COR-L47 (cell line): ENCODE measurements around the gene CNNM3.
"Not testable (repeated sequence)": the region's sequence is repeated elsewhere in the genome, so short reads cannot be mapped to it uniquely, and the experiment has no call there.

Experiments used
- DNase-seq: peaks from one replicate; lab custom pipeline; 2025; lab: John Stamatoyannopoulos, UW

The CNNM3 gene

DNA sequence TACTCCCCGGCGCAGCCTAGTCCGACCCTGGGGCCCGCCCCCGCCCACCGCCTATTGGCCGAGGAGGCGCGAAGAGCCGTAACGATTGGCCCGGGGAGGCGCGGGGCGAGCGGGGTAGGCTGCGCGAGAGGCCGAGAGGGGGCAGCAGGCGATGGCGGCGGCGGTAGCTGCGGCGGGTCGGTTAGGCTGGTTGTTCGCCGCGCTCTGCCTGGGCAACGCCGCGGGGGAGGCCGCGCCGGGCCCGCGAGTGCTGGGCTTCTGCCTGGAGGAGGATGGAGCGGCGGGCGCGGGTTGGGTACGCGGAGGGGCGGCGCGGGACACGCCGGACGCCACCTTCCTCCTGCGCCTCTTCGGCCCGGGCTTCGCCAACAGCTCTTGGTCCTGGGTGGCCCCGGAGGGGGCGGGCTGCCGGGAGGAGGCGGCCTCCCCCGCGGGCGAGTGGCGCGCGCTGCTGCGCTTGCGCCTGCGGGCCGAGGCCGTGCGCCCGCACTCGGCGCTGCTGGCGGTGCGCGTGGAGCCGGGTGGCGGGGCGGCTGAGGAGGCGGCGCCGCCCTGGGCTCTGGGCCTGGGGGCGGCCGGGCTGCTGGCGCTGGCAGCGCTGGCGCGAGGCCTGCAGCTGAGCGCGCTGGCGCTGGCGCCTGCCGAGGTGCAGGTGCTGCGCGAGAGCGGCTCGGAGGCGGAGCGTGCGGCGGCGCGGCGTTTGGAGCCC lies at the start of gene CNNM3:
TSS of gene CNNM3 (plus strand) at position 142 of the 709 bp plus-strand sequence. CDS start at position 152, 10 bp downstream.
- DNase-seq: peak; percentile 94

DNA sequence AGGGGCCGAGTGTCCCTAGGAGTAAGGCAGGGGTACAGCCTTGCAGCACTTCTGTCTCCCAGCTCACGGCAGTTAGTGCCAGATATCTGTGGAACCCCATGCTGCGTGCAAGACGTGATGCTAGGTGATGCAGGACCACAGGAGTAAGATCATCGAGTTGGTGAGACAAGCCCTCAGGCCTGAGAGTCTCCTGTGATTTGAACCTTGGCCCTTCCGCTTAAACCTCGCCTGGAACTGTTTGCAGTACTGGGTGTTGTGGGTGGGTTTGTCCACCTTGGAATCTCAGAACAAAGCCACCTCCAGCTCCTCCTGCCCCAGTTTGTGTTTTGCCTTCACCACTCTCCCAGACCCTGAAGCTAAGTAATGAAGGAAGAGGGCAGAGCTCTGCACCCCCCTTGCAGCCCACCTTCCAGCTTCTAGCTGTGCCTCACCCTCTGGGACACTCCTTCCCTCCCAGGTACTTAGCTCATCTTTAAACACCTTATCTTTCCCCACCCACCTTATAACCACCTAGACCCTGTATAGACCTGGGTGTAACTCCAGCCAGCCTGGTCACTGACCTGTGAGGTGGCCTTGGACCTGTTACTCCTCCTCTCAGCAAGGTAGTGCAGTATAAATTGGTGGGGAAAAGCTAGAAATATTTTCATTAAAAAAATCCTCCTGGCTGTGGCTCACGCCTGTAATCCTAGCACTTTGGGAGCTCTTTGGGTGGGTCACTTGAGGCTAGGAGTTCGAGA lies 48.8 kb upstream of the CNNM3 start:
- DNase-seq: no peak

DNA sequence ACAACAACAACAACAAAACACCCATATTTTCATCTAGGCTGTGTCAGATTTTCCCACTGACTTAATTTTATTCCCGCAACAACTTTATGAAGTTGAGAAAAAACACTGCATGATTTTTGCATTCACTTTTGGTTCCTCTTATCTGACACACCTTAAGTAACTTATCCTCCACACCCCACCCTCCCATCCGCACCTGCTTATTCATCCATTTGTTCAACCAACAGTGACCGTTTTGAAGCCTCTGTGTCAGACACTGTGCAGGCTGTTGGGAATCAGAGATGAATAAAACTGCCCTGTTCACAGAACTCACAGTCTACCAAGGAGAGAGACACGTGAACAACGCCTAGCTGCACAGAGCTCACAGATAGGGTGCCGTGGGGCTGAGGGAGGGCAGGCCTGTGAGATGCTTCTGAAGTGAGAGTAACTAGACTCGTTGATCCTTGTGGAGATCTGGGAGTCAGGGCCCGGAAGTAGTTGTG lies 47.9 kb upstream of the CNNM3 start:
- no peak for DNase-seq

DNA sequence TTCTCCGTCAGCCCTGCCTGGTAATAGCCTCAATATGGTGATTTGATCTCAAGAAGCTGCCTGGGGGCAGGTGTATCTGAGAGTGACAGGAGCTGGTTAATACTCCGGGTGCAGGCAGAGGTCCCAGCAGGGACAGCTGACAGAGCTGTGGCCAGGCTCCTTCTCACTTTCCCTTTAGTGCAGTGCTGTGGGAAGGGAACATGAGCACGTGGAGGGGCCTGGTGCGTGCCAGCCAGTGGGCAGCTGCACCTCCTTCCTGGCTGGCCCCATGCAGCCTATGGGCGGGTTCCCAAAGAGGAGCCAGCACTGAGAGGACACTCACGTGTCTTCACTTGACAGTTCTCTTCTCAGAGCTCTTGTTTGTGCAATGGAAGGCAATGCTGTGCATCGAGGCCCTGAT lies 46.3 kb upstream of the CNNM3 start:
- no peak for DNase-seq

DNA sequence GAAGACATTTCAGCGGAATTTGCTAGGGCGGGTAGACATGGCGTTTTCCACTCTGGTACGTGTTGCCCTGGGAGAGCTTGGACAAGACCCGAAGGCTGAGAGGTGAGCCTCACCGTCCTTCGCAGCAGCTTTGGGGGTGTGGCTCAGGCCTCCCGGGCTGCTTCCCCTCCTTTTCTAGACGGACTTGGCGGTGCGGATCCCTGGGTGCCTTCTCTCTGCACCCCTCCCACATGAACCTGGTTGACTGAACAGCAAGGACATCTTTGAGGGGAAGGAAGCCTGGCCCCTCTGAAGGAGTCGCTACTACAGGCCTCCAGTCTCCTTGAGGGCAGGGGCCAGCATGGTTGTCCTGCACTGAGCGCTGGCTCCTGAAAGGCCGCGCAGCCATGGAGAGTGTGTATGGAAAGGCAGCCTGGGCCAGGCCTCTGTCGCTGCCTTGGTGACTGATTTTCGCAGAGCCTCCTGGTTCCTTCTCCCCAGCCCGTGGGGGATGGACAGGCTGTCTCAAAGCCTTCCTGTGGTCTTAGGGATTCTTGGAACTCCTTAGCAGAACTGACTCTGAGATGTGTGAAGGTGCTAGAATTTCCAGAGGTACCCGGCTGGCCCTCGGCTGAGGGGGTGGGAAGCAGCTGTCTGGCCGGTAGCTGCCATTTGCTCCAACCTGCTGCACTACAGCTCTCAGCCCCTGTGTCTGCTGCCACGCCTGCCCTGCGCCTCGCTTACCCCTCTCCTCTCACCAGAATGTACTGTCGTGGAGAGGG lies 45.4 kb upstream of the CNNM3 start:
- no peak for DNase-seq

DNA sequence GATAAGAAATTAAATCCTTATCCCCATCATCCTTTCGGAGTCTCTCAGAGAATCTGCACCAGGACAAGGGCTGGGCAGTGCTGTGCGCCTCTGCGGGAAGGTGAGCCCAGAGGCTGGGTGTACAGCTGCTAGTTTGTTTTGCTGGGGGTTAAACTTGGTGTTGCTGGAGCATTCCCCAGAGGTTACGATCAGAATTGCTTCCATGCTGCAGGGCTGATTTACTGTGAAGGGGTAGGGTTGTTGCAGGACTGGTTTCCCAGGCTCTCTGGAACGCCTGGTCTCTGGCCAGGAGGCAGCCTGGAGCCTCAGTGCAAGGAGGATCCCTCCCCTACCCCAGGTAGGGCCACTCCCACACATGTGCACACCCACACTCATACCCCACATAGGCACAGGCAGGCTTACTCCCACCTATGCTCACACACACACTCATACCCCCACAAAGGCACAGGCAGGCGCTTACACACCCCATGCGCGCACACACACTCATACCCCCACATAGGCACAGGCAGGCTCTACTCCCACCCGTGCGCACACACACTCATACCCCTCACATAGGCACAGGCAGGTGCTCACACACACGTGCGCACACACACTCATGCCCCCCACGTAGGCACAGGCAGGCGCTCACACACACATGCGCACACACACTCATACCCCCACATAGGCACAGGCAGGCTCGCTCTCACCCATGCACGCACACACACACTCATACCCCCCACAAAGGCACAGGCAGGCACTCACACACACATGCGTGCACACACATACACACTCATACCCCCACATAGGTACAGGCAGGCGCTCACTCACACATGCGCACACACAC lies 44.1 kb upstream of the CNNM3 start:
- DNase-seq: no peak

DNA sequence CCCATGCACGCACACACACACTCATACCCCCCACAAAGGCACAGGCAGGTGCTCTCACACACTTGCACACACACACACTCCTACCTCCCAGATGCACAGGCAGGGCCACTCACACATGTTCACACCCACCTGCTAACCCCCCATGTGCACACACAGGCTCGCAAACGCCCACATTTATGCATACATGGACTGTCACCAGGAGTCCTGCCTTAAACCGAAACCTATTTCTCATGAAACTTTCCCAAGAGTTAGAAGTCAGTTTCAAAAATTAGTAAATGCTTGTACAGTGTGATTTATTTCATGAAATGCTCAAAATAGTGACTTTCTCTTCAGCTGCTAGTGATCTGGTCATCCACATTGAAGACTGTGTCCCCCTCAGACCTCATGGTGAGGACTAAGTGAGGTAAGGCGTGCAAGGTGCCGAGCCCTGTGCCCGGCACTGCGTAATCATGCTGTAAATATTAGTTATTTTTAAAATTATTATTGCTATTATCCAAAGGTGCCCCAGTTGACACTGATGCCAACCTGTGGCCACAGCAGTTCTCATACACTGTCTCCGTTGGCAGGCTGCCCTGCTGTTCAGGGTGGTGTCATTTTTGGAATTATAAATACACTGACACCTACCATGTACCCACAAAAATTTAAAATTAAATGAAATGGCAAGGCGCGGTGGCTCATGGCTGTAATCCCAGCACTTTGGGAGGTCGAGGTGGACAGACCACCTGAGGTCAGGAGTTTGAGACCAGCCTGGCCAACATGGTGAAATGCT lies 43.0 kb upstream of the CNNM3 start:
- no peak for DNase-seq

DNA sequence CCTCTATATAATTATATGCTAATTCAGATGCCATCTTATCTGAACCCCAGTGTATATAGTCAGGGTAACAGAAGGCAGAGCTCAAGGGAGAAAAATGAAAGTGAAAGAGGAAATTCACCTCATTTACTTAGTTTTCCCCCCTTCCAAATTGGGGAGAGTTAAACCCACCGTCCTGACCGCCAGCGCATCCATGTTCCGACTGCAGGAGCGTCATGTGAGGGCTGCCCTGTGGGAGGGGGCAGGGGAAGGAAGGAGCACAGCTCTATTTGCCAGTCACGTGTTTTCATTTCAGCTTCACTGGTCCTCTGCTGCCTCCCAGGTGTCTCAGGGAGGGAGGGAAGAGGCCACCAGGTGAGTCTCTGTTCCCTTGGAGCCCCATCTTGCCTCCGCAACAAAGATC lies 42.1 kb upstream of the CNNM3 start:
- peak; percentile 64 for DNase-seq

DNA sequence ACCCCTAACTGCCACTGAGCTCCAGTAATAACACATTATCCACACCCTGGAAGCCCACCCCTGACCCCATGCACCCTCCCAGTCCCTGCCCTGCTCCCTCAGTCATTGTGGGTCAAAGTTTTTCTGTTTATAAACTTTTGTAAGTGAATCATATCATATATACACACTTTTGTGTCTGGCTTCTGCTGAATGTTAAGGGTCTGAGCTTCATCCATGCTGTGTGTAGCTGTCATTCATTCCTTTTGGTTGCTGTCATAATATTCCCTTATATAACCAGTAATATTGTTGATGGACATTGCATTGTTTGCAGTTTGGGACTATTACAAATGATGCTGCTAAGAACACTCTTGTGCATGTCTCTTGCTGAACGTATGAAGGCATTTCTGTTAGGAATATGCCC lies 40.9 kb upstream of the CNNM3 start:
- DNase-seq: no peak

DNA sequence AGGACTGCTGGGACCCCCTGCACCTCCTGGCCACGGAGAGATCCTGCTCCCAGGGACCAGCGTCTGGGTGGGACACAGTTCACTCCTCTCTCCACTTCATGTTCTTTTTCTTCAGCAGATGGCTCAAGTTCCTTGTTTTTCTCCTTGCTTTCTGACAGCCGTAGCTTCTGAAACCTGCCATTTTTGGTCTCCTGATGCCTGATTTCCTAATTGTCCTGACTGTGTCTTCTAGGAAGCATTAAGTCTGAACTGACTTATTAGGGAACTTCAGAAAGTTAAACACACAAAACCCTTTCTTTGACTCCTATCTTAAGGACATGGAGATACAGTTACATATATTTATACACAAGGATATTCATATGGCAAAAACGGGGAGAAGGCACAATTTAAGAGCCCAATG lies 32.7 kb upstream of the CNNM3 start:
- no peak for DNase-seq

DNA sequence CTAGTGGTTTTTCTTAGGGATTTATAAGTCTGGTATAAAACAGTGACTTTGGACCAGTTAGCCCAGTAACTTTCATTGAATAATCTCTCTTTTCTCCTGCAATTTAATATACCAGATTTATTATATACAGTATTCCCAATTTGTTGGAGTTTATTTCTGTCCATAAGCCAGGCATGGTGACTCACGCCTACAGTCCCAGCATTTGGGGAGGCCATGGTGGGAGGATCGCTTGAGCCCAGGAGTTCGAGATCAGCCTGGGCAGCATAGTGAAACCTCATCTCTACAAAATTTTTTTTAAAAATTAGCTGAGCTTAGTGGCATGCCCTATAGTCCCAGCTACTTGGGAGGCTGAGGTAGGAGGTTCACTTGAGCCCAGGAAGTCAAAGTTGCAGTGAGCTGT lies 28.7 kb upstream of the CNNM3 start:
- DNase-seq: no peak

DNA sequence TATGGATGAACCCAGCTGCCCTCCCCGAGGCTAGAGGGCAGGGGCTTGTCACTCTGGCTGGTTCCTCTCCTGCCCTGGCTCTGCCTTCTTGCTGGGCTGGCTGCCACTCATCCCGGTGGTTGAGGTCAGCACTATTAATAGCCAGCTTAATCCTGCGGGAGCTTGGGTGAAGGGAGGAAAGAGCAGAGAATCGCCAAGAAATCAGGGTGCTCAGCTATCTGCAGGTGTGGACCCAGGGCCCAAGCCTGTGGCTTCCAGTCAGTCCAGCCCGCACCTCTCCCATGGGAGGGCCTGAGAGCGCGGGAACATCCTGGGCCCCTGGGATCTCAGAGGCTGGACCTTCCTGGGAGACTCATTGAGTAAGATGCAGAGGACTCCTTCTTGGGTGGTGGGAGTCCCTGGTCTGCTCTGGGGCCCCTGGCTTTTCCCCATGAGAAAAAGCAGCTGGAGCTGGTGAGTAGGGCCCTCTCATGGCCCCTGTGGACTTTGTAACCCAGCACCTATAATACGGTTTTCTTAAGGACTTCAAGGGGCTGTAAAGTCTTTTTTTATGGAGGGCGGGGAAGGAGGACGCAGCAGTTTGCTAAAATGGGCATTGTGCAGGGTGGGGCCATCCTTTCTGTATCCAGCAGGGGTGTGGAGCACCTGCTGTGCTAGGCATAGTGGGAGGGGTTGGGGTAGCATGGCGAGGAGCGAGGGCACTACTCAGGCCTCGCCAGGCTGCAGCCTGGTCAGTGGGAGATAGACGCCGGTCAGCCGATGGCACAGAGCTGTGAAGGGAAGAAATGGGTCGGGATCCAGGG lies 27.4 kb upstream of the CNNM3 start:
- DNase-seq: no peak

DNA sequence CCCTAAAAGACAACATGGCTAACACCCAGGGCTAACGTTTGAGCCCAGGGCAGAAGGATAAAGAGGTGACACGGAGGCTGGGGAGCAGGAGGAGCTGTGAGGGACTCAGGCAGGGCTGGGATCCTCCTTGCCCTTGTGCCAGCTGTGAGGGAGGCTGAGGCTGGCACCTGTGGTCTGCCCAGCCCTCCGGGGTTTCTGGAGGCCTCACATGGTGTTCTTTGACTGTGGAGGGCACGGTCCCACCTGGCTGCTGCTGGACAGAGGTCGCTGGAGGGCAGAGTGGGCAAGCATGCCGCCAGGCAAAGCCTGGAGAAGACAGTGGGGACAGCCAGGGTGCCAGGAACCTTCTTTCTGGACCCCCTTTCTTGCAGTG lies 26.8 kb upstream of the CNNM3 start:
- no peak for DNase-seq

DNA sequence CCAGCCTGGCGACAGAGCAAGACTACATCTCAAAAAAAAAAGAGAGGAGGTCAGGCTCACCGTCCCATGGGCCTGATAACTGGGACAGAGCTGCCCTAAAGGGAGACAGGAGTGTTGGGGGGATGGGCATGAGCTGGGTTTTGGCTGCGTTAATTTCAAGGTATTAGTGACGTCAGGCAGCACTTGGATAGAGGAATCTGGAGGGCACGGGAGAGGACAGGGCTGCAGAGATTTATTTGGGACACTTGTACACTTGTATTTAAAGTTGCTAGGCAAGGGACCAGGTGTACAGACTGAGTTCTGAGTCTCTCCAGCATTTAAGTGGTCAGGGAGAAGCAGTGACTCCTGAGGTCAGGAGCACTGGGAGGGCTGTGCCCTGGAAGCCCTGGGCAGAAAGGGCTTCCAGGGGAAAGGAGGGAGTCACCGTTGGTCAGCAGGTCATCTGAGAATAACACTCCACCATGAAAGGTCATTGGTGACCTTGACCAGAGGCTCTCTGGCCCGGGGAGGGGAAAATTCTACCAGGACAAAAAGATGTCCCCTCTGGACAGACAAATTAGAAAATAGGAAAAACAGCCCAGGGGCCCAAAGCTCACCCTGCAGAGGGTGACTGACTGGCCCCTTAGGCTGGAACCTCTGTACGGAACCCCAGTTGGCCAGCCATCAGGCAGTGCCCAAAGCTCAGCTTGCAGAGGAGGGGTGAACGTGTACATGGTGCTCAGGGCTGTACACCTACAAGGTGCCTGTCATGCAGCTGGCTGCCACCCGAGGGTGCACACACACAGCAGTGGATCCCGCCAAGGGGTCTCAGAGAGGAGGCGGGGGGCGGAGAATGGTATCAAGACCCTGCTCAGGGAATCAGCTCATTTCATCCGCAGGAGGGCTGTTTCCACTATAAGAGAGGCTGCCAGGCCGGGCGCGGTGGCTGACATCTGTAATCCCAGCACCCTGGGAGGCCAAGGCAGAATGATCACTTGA lies 23.0 kb upstream of the CNNM3 start:
- DNase-seq: no peak

DNA sequence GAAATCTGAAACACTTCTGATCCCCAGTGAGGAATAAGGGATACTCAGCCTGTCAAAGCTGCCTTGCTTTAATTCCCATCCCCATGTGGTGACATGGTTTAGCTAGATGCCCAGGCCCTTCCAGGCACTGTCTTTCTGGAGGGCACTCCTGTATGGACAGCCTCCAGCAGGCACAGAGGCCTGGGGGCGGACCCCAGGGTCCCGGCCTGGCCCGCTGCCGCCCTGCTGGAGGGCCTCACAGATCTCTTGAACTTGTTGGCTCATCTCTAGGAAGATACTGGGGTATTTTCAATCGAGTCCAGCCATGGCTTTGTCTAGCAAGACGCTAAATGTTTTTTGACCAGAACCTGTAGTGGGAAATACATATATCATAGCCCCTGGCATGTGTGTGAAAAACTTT lies 21.0 kb upstream of the CNNM3 start:
- DNase-seq: no peak

DNA sequence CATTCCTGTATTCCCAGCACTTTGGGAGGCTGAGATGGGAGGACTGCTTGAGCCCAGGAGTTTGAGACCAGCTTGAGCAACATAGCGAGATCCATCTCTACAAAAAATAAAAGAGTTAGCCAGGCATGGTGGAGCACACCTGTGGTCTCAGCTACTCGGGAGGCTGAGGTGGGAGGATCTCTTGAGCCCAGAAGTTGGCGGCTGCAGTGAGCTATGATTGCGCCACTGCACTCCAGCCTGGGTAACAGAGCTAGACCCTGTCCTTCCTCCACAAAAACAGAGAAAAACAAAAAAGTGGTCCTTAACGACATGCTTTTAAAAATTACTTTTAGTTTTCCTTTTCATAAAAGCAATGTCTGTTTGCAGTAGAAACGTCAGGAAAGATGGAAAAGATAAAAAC lies 19.6 kb upstream of the CNNM3 start:
- DNase-seq: not testable (repeated sequence)

DNA sequence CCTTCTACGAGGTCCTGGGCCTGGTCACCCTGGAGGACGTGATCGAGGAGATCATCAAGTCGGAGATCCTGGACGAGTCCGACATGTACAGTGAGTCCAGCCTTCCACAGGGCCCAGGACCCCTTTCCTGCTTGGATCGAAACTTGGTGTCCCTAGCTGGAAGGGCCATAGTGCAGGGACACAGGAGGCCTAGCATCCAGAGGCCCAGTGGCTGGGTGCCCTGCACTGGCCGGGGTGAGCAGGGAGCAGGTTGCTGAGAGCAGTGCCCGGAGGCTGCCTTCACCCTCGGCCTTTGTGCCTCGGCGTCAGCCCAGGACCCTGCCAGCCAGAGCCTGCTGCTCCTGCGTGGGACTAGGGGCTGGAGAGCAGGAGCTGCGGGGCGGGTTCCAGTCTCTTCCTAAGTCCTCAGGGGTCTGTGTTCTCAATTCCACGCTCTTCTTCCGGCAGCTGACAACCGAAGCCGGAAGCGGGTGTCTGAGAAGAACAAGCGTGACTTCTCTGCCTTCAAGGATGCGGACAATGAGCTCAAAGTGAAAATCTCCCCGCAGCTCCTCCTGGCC lies 18.9 kb upstream of the CNNM3 start:
- no peak for DNase-seq

DNA sequence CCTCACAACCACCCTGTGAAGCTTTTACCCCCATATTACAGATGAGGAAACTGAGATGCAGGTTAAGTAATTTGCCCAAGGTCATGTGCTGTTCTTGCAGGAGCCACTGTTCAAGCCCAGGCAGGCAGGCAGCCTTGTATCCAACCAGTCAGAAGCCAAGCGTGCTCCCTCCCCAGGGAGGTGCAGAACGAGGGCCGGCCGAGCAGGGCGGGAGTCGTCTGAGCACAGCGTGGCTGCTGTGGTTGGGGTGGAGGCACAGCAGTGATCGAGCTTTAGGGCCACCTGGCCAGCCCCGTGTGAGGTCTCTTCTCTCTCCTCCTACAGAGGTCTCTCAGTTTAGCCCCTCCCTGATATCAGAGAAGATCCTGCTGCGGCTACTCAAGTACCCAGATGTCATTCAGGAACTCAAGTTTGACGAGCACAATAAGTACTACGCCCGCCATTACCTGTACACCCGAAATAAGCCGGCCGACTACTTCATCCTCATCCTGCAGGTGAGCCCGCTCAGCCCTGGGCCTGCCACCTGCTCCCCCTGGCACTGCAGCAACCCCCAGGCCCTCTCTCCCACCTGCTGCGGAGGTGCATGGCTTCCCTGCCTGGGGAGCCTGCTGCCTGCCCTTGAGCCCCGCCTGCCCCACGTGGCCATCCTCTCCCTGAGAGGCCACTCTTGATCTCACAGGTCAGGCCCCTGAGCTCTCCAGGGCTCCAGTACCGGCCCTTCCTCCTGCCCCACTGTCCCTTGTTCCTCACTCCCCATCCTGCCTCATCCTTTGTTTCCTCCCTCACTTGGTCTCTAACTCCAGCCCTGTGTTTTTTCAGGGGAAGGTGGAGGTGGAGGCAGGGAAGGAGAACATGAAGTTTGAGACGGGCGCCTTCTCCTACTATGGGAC lies 17.1 kb upstream of the CNNM3 start:
- no peak for DNase-seq
